Measurements from ENCODE around the gene PSMD6.

Gene PSMD6

GRCh38 chr3:64053581-64053980 is 30.3 kb upstream of the PSMD6 start:
- peak overlapping the region; percentile 53 for H3K27ac ChIP-seq
- TF ChIP-seq, protein P1, sequence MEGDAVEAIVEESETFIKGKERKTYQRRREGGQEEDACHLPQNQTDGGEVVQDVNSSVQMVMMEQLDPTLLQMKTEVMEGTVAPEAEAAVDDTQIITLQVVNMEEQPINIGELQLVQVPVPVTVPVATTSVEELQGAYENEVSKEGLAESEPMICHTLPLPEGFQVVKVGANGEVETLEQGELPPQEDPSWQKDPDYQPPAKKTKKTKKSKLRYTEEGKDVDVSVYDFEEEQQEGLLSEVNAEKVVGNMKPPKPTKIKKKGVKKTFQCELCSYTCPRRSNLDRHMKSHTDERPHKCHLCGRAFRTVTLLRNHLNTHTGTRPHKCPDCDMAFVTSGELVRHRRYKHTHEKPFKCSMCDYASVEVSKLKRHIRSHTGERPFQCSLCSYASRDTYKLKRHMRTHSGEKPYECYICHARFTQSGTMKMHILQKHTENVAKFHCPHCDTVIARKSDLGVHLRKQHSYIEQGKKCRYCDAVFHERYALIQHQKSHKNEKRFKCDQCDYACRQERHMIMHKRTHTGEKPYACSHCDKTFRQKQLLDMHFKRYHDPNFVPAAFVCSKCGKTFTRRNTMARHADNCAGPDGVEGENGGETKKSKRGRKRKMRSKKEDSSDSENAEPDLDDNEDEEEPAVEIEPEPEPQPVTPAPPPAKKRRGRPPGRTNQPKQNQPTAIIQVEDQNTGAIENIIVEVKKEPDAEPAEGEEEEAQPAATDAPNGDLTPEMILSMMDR (conservative IDR thresholded peaks at IDR 0.05) = no peak

DNA sequence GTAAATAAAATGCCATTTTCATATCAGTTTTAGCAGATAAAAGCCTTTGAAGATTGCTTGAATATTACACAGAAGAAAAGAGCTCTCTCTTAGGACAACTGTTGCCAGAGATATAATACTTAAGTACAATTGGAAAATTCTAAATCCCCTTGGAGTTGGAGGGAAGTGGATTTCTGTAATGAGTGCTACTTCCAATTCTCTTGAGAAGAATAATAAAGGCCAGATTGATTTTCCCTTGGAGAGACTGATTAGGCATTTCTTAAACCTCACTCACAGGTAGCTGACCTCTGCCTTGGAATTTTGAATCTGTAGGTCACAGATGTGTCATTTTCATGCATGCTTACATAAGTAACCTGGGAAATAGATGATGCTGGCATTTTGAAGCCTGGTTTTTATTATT is 29.8 kb upstream of the PSMD6 start:
- TF ChIP-seq, protein P1 (conservative IDR thresholded peaks at IDR 0.05) = no peak
- peak overlapping the region; percentile 53 for H3K27ac ChIP-seq

- no peak overlapping the region for H3K27ac ChIP-seq
- TF ChIP-seq, protein P1 (conservative IDR thresholded peaks at IDR 0.05) = no peak
Measured at GRCh38 chr3:64049832-64050231, 26.5 kb upstream of the PSMD6 start.

GRCh38 chr3:64049136-64049535 is 25.8 kb upstream of the PSMD6 start:
- TF ChIP-seq, protein P1 (conservative IDR thresholded peaks at IDR 0.05) = no peak

GRCh38 chr3:64048631-64049061 is 25.4 kb upstream of the PSMD6 start:
- TF ChIP-seq, protein P1 (conservative IDR thresholded peaks at IDR 0.05) = no peak
- no peak overlapping the region for H3K27ac ChIP-seq

More at GRCh38 chr3:64049136-64049535, 25.8 kb upstream of the PSMD6 start:
- H3K27ac ChIP-seq = no peak overlapping the region

- no peak overlapping the region for H3K27ac ChIP-seq
- TF ChIP-seq, protein P1 (conservative IDR thresholded peaks at IDR 0.05) = no peak
Measured at GRCh38 chr3:64047787-64048186, 24.5 kb upstream of the PSMD6 start.

GRCh38 chr3:64046996-64047594 is 23.8 kb upstream of the PSMD6 start:
- no peak overlapping the region for H3K27ac ChIP-seq
- TF ChIP-seq, protein P1 (conservative IDR thresholded peaks at IDR 0.05) = no peak
